Occipital lobe (tissue), 2 donors: Measurements from ENCODE around the gene SMG6. TPM values are rescaled to one million over a fixed set of nuclear protein-coding genes. Genes with fewer than 3 reads are reported as not detected.
"Not testable (repeated sequence)": the region's sequence is repeated elsewhere in the genome, so short reads cannot be mapped to it uniquely, and the experiment has no call there.

Source experiments
- DNase-seq: peaks from one replicate; lab custom pipeline; 2025; lab: John Stamatoyannopoulos, UW
- total RNA-seq: library from RNA; depleted of rRNA; stranded (reverse); fragments of >200 nt; gene quantifications from one replicate; pipeline ENCODE4 v1.2.3, GENCODE V29; 2014

The SMG6 gene
- total RNA-seq, 1 donor from 2014 or later, result 19.8 TPM

DNA sequence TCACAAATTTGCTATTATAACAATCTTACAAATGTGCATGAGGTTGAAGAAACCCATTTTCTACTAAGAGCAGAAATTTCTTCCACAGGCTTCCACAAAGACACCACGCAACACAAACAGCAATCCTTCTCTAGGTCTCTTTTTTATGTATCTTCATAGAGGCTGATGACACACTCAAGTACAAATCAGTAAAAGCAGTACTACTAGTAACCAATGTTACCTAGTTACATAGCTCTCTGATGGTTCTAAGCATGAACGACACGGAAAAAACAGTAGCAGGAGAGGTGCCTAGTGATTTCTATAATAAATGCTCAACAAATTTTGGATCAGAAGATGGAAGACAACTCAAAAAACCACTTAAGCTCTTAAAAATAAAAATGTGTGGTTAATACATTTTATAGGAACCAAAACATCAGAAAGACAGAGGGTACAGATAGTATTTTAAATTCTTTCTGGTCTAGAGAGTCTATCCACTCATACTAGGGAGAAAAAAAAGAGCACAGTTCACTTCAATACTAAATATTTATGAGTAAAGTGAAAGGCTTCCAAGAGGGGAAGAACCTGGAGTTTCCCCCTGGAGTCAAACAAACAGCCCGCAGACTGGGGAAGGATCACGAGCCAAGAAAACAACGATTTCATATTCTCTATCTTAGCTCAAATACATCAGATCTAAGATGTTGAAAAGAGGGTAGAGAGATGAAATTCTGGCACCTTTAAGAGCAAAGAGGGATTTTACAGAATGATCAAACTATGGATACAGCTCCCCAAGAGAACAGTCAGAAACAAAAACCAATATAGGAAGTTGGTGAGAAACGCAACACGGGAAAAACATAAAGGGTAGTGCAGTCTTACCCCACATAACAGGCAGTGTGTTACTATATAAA, 40.2 kb downstream of the SMG6 start:
- no peak for DNase-seq

DNA sequence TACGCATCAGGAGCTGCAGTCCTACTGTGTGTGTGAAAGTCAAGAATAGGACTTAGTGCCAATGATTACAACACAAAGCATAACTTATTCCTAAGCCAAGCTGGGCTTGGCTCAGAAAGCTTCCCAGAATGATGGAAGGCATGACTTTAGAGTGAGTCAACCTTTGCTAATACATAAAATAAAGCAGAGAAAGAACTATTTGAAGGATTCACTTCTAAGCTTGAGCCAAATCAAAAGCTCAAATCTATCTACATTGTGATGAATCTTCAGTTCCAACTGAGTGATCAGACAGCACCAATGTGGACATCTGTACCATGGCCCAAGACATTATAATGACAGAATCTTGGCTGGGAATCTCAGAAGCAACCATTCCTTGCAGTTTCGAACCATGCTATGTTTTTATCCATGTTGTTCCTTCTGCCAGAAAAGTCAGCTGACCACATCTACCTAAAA, 41.4 kb downstream of the SMG6 start:
- no peak for DNase-seq

DNA sequence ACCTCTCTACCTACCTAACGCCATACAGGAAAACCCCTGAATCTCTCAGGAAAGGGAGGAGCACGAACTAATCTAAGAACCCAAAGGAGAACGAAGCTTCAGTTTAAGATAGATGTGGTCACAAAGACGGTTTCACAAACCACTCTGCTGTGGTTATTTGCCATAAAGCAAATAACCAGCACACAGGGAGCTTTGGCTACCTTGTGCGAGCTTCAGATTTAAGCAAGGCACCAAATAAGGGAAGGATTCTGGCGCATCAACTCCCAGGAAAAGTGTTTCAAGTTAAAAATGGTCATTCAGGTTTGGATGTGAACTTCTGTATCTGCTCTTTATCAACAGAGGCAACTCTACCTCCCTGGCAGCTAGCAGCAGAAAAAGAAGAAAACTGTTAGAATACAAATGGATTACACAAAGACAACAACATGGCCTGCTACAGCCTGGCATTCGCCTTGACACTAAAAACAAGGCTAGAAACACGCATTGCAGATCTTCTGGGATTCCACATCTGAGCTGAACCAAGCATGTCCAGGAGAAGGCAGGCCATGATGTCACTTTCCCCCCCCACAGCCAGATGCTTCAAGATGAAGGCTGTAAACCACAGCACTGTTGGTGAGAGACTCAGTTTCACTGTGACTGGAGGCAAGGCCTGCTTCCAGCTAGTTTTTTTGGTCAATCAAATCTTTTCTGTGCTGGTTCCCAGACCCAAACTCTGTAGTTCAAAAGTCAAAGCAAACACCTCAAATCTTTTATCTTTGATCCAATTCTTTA, 43.6 kb downstream of the SMG6 start:
- DNase-seq, result no peak

DNA sequence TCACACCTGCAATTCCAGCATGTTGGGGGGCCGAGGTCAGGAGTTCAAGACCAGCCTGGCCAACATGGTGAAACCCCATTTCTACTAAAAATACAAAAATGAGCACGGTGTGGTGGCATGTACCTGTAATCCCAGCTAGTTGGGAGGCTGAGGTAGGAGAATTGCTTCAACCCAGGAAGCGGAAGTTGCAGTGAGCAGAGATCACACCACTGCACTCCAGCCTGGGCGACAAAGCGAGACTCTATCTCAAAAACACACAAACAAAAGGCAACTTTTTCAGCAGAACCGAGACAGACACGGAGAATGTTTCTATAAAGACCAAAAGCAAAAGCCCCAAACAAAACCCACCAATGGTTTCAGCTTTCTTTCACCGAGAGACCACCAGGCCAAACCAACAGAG, 44.8 kb downstream of the SMG6 start:
- not testable (repeated sequence) for DNase-seq

DNA sequence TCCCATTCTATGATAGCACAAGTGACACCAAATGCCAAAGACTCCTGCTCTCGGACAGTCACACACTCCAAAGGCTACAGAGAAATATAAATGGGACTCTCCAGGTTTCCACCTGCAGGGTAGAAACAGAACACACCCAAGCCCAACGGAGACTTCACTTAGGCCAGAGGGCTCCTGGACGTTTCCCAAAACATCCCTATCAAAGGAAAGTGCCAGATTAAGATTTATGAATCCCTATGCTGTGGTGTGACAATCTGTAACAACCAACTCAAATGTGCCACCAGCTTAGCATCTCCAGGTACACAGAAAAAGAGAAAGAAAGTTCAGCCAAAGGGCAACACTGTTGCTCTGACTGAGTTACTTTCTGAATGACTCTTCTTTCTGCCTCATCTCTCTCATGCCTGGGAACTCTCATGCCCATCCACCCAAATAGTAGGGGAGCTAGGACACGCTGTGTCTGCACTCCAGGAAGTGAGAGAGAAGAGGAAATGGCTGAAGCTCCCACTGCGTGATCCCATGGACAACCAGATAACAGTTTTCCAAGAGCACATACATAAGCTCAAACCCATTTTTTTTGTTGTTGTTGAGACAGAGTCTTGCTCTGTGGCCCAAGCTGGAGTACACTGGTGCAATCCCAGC, 49.7 kb downstream of the SMG6 start:
- DNase-seq, result no peak

DNA sequence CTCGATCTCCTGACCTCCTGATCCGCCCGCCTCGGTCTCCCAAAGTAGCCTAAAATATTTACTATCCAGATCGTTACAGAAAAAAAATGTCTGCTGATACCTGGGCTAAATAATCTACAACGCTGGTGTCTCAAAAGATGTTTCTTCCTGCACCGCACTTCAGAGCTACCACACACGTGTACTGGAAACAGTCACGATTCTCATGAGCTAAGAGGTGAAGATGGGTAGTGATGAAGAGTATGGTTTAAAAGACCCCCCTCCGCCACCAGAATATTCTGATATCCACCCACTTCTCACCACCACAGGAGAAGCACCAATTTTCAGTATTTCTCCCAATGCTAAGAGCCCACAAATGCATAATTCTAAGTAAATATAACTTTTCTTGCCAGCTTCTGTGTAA, 50.2 kb downstream of the SMG6 start:
- DNase-seq, result no peak

DNA sequence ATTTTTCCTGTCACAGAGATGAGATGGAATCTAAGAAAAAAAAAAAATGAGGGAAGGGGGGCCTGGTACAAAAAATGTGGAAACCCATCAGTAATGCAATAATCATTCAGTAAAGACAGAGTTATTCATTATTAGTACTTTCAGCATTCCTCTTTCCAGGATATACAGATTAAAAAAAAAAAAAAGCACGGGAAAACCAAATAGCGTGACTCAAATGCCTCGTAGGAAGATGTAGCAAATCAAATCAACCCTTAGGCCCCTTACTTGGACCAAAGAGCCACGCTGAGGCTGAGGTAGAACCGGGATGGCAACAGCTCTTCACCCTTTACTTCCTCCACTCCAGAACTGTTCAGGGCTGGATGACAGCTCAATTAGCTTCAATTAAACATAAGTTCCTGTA, 52.5 kb downstream of the SMG6 start:
- no peak for DNase-seq

DNA sequence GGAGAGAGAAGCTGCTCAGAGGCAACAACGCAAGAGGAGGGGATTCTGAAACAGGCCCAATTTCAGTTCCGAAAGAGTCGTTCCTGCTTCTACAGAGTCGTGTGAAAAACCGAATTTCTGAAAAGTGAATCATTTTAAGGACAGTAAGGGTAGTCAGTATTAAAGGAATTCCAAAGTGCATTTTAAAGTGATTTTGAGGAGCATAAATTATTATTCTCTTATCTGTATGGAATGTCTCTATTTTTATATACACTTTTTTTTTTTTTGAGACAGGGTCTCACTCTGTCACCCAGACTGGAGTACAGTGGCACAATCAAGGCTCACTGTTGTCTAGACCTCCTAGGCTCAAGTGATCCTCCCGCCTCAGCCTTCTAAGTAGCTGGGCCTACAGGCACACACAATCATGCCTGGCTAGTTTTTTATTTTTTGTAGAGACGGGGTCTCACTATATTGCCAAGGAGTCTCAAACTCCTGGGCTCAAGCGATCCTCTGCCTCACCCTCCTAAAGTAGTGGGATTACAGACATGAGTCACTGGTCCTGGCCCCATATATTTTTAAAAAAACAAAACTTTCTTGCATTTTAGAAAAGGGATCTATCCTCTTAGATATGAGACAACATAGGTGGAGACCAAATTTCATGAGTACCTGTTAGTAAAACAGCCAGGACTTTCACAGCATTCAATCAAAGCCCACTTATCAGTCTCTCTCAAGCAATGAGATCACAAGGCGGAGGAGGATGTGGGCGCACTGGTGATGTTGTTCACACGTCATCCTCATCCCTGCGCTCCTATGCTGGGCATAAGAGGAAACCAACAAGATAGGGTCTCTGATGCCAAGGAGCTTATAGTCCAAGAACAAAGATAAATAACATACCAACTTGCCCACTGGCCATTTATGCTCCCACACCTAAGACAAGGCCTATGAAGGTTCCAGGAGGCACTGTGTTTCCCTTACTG, 53.2 kb downstream of the SMG6 start:
- DNase-seq, result no peak

DNA sequence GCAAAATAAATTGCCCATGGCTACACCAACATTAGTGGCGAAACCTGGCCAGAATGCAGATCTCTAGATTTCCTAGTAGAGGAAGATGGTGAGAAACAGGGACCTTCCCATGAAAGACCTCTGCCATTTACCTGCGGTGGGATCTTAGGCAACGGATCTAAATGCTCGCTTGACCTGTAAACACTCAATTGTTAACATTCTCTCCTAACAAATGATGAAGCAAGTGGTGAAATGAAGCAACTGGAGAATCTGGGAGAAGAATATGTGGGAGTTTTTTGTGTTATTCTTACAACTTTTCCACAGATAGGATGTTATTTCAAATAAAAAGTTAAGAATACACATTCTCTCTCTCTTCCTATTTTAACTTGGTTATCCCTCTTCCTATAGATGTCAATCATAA, 56.6 kb downstream of the SMG6 start:
- no peak for DNase-seq

DNA sequence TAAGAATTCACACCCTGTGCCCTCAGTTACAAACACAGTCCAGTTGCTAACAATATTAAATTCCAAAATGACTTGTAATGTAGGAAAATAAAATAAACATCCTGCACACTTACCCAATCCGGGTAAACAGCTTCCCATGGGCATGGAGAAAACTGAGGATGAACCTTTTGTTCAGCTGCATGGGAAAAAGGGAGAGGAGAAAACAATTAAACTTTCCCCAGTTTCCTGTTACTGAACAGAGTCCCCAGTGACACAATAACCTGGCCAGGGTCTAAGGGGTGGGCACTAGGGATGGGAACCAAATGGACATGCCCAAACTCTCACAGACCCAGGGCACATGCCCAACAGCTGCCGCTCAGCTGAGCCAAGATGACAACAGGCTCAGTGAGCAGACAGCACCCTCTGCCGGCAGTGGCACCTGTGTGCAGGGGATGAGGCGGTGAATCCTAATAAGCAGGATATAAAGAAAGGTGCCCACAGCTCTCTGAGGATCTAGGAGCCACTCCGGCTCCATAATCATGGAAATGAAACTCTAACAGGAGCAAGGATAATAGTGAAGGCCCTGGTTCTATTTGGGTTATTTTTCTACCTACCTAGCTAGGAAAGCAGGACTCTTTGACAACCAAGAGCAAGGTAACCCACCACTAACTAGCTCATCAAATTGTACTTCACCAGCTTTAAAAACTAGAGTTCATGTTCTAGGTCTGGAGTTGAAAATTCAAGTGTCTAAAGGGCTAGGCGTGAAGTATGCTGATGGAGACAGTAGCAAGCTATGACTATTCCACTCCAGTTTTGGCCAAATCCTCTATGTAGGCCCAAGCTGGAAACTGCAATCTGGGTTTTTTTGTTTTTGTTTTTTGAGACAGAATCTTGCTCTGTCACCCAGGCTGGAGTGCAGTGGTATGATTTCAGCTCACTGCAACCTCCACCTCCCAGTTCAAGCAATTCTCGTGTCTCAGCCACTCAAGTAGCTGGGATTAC, 58.8 kb downstream of the SMG6 start:
- peak; percentile 71 for DNase-seq

DNA sequence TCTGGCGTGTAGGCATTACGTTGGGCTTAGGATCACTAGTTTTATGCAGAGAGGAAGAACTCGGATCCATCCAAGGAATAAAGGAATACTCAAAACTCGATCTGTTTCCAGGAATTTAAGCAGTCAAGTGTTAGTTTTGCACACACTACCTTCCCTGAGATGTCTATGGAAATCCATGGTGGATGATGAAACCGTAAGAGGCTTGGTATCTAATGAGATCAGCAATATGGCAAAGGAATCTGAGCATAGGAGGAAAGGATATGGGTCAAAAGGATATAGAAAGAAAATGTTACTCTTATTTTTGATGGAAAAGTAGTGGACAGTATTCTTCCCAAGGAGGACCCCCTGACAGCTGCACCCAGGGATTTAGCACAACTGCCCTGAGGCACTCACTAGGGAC, 59.6 kb downstream of the SMG6 start:
- DNase-seq, result no peak

DNA sequence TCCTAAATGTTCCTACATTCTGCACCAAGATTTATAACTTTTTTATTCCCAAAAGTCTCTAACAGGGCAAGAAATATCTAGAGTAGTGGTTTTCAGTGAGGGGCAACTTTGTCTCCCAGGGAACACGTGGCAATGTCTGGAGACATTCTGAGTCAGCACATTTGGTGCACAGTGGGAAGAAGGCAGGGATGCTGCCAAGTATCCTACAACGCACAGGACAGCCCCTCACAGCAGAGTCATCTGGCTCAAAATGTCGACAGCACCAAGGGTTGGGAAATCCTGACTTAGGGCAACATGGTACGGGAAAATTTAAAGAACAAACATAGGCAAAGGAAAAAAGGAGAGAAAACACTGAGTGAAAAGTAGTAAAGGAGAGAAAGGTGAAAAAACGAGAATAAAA, 61.8 kb downstream of the SMG6 start:
- DNase-seq, result no peak

DNA sequence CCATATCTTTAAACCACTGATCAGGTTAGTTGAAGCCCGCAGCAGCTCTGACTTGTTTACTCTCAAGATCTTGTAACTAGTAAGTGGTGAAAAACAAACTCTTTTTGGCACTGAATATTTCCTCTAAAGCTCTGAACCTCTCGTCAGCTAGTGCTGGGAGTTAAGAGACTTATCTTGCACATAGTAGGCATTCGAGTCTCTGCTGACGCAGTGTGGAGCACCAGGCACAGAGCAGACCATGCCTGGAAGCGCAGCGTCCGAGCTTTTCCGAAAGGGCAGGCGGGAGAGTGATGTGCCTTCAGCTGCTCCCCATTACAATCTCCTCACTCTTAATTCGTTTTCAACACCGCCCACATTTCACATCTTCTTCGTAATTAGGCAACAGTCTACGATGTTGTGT, 63.0 kb downstream of the SMG6 start:
- DNase-seq, result no peak

DNA sequence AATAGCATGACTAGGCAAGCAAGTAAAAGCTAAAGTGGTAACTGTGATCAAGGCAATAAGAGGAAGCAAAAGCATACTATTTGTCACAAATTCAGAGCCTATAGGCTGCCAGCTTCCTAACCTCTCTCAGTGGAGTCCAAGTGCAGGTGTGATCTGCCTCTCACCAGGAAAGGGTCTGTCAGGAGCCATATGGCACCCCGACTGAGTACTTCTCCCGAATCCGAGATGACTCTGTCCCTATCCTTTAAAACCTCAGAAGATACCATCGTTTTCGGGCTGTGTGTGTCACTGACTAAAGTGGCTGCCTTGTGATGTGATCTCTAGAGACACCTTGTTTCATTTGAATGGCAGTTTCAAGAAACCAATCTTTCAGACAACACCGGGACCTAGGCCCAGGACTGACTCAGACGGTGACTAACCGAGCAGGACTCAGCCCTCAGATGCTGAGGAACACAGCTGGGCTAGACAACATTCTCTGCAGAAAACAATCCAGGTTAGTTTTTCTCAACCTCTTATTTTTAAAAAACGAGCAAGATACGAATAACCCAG, 63.6 kb downstream of the SMG6 start:
- DNase-seq, result no peak

DNA sequence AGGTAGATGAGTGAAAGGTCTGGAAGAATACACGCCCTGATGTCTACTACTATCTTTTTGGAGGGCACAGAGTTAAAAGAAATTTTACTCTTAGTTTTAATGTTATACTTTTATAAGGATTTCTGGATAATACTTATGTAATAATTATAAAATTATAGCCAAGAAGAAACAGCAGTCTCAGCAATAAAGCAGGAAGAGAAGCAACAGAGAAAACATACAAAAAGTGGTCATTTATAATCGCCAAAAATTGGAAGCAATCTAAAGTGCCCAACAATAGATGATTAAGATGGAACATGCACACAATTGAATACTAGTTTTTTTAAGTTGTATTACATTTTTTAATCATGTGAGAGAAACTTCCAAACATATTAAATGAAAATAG, 64.4 kb downstream of the SMG6 start:
- no peak for DNase-seq

DNA sequence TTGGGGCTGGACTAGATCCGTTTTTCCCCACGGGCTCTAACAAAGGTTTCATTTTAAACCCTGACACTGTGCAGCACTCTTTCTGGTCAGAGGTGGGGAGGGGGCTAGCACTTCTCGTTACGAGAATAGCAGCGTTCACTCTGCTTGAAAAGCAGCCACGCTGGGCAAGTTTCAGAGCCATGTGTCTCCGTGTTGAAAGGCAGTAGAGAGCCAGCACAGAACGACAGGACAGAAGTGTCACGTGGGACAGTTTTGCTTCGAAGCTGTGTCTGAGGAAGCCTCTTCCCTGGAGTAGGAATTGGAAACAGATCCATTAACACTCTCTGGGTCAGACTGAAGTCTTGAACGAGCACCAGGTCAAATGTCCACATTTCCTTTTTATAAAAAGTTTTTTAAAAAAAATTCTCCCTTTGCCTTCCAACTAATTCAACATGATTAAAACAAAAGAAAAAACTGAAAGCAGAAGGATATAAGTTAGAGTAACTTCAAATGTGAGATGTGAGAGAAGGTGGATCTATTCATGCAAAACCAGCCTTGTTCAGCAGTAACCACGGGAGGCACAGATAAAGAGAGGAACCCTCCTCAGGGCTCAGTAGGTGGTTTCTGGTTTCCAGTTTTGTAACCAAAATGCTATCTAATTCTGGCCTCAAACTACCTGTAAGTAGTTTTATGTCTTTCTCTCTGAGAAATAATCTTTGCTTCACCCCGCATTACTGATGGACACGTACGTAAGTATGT, 65.0 kb downstream of the SMG6 start:
- DNase-seq, result no peak

DNA sequence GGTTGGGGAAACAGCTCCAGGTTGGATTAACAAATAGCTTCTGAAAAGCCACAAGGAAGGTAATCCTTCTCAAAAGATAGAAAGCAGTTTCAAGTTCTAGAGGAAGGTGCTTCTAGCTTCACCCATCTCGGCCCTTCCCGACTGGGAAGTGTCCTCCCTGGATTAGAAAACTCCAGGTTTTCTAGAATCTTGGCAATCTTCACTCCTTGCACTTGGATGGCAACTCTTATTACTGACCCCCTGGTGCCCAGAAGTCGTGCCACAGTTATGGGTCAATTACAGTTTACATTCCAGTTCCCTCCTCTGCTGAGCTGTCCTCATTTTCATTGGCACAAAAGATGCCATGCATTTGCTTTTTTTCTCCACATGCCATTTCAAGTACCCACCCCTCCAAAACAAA, 65.6 kb downstream of the SMG6 start:
- DNase-seq, result no peak

DNA sequence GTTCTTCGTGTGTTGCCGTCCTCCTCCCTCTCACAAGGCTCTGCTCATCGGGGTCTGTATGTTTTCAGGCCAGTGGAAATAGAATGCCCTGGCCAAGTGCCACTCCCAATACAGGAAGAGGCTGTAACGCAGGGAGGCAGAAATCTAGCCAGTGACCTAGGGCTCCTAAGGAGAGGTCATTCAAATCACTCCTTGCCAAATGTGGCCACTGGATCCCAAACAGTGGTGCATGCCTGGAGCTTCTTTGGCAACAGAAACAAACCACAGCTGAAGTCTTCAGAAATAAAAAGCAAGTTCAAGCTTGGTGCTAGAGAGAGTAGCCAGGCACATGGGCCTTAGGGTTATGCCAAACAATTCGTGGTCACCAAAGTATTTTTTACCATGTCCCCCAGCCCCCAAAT, 66.1 kb downstream of the SMG6 start:
- no peak for DNase-seq

DNA sequence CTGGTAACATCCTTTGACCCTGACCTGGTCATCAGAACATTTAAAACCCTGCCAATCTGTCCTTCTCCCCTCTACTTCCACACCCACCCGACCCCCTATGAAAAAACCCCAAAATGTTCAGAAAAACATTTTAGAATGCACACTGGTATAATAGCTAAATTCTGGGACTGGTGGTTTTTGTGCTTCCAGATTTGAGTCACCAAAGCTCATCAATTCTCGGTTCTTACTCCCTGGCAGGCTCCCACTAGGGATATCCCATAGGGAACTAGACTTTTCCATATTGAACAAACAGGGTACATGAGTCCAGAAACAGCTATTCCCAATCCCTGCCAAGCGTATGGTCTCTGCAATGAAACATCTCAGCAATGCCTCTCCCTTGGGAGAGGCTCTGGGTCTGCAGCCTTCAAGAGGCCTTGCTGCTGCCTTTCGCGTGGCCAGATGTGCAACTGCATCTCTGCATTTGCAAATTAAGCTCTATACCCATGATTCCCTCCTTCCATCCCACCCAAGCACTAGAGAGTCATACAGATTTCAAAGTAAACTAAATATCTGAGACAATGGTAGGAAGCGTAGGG, 67.7 kb downstream of the SMG6 start:
- DNase-seq, result no peak
